Kidney (tissue), 14 donors: ENCODE measurements around the gene COG2. TPM values are rescaled to one million over a fixed set of nuclear protein-coding genes. Genes with fewer than 3 reads are reported as not detected.
"Not testable (repeated sequence)": the region's sequence is repeated elsewhere in the genome, so short reads cannot be mapped to it uniquely, and the experiment has no call there.

ENCODE experiments used
- DNase-seq, 5 donors: peaks; one replicate each; pipeline ENCODE4 v3.0.0-alpha.2; 2013 to 2020
- FAIRE-seq: peaks from 2 replicates; lab custom pipeline; 2012; peaks lifted over from hg19 to GRCh38; lab: Jason Lieb, UNC
- H3K27ac ChIP-seq, 2 donors: one replicate each; pipeline ENCODE4 v1.7.0; 2013; ENCODE audit warnings: low read depth in 2 of 2, low read length in 2 of 2, inconsistent platforms in 1 of 2
- H3K27me3 ChIP-seq: one replicate; pipeline ENCODE4 v1.7.1; 2013; ENCODE audit warnings: low read length, inconsistent platforms; ENCODE audit not compliant: control insufficient read depth, insufficient read depth
- H3K36me3 ChIP-seq, 3 donors: one replicate each; pipeline versions ENCODE4 v1.7.0 to v1.7.1; 2013; ENCODE audit warnings: low read length in 3 of 3, control low read depth in 1 of 3, inconsistent platforms in 1 of 3; ENCODE audit not compliant: insufficient read depth in 3 of 3, control insufficient read depth in 2 of 3
- H3K4me1 ChIP-seq, 3 donors: one replicate each; pipeline versions ENCODE4 v1.7.0 to v1.7.1; 2013; ENCODE audit warnings: low read length in 3 of 3, inconsistent platforms in 1 of 3, low read depth in 1 of 3; ENCODE audit not compliant: control insufficient read depth in 2 of 3, insufficient read depth in 2 of 3
- H3K4me3 ChIP-seq, 3 donors: one replicate each; pipeline versions ENCODE4 v1.7.0 to v1.8.1; 2013; ENCODE audit warnings: low read length in 3 of 3, control low read depth in 1 of 3, inconsistent platforms in 1 of 3
- H3K9ac ChIP-seq, 3 donors: one replicate each; pipeline versions ENCODE4 v1.7.0 to v1.7.1; 2013; ENCODE audit warnings: low read length in 3 of 3, control low read depth in 1 of 3, inconsistent platforms in 1 of 3
- H3K9me3 ChIP-seq, 3 donors: one replicate each; pipeline versions ENCODE4 v1.7.0 to v1.7.1; 2013; ENCODE audit warnings: low read length in 3 of 3, control low read depth in 1 of 3, inconsistent platforms in 1 of 3; ENCODE audit not compliant: control insufficient read depth in 2 of 3, insufficient read depth in 1 of 3
- intact Hi-C: fragments of 100-400 bp; cut with DNase I; formaldehyde crosslinking; loops from one replicate; pipeline ENCODE4 v1.11.1; 2022
- polyA plus RNA-seq: library from polyadenylated mRNA; stranded (reverse); fragments of 350-450 nt; fragmentation: Illumina TruSeq; extraction: RNeasy Lipid Tissue Mini Kit (QIAGEN cat#74804); gene quantifications from one replicate; pipeline ENCODE4 v1.2.3, GENCODE V29; 2014; ENCODE audit warnings: low read depth, low replicate concordance; ENCODE audit not compliant: insufficient read depth
- total RNA-seq: library from RNA; stranded (reverse); fragmentation: NEBNext Ultra II Directional; extraction: Animal tissue kit (Norgen Biotek cat#: 25700); gene quantifications from one replicate; pipeline ENCODE4 v1.2.1, GENCODE V29; 2021
- TF ChIP-seq, protein P1 (sequence below): IDR thresholded peaks from 3 replicates; pipeline ENCODE4 v1.5.1; 2012; ENCODE audit warnings: mild to moderate bottlenecking, moderate library complexity, borderline replicate concordance; ENCODE audit not compliant: insufficient read depth; ENCODE audit errors: extremely low read depth
- donor health status: control.
- donor health status: control.
- donor health status: control.
- donor health status: control.
- donor health status: control.
- donor health status: DM: yes; HTN: yes; CAD: no.
- donor health status: Normal renal cell carcinoma (clear cell type).

Gene COG2
- total and polyA plus RNA-seq, 2 donors from 2014 or later: 17.9 to 30.7 TPM

- no peaks in the 10 kb centered on the region for H3K36me3 ChIP-seq
- no peak overlapping the region for H3K9ac ChIP-seq
- H3K27me3 ChIP-seq: no peaks in the 10 kb centered on the region
- TF ChIP-seq, protein P1, sequence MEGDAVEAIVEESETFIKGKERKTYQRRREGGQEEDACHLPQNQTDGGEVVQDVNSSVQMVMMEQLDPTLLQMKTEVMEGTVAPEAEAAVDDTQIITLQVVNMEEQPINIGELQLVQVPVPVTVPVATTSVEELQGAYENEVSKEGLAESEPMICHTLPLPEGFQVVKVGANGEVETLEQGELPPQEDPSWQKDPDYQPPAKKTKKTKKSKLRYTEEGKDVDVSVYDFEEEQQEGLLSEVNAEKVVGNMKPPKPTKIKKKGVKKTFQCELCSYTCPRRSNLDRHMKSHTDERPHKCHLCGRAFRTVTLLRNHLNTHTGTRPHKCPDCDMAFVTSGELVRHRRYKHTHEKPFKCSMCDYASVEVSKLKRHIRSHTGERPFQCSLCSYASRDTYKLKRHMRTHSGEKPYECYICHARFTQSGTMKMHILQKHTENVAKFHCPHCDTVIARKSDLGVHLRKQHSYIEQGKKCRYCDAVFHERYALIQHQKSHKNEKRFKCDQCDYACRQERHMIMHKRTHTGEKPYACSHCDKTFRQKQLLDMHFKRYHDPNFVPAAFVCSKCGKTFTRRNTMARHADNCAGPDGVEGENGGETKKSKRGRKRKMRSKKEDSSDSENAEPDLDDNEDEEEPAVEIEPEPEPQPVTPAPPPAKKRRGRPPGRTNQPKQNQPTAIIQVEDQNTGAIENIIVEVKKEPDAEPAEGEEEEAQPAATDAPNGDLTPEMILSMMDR: no peak
- FAIRE-seq: no peak
- no peak overlapping the region for H3K4me3 ChIP-seq
- no peak for DNase-seq
- H3K9me3 ChIP-seq: peaks cover 0 to 1% (median 0%) of the 10 kb centered on the region in 3 donors
- no peaks in the 10 kb centered on the region for H3K4me1 ChIP-seq
- no peak overlapping the region for H3K27ac ChIP-seq
- intact Hi-C loops: no loop called here
These were observed 8.0 kb downstream of the COG2 start for GRCh38 chr1:230650300-230650699.

DNA sequence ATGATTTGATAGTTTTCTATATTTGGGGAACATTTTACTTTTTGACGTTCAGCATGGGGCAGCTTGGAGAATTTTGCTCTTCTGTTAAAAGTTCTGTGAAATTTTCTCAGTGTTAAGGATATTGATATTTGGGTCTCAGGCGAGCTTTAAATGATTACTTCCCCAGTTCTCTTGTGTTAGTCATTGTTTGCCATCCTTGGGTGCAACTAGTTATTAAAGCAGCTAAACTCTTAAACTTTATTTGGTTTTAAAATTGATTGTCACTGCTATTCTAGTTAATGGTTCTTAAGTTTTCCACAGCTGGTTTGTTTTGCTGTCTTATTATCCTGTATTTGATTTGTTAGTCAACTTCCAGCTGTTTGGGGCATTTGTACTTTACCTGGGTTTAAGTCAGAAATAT, 9.0 kb downstream of the COG2 start:
- H3K4me1 ChIP-seq: no peaks in the 10 kb centered on the region
- TF ChIP-seq, protein P1: no peak
- no peak overlapping the region for H3K4me3 ChIP-seq
- no peaks in the 10 kb centered on the region for H3K27me3 ChIP-seq
- no peaks in the 10 kb centered on the region for H3K36me3 ChIP-seq
- no peak for DNase-seq
- intact Hi-C loops: no loop called here
- no peak overlapping the region for H3K9ac ChIP-seq
- H3K27ac ChIP-seq: no peak overlapping the region
- no peak for FAIRE-seq
- H3K9me3 ChIP-seq: peaks cover 0 to 1% (median 0%) of the 10 kb centered on the region in 3 donors

DNA sequence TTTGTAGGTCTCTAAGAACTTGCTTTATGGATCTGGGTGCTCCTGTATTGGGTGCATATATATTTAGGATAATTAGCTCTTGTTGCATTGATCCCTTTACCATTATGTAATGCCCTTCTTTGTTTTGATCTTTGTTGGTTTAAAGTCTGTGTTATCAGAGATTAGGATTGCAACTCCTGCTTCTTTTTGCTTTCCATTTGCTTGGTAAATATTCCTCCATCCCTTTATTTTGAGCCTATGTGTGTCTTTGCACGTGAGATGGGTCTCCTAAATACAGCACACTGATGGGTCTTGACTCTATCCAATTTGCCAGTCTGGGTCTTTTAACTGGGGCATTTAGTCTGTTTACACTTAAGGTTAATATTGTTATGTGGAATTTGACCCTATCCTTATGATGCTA, 14.4 kb downstream of the COG2 start:
- intact Hi-C loops, FAIRE-seq: not testable (repeated sequence)

DNA sequence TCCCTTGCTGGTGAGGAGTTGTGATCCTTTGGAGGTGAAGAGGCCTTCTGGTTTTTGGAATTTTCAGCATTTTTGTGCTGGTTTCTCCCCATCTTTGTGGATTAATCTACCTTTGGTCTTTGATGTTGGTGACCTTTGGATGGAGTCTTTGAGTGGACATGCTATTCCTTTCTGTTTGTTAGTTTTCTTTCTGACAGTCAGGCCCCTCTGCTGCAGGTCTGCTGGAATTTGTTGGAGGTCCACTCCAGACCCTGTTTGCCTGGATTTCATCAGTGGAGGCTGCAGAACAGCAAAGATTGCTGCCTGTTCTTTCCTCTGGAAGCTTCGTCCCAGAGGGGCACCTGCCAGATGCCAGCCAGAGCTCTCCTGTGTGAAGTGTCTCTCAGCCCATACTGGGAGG, 15.8 kb downstream of the COG2 start:
- intact Hi-C loops, FAIRE-seq: not testable (repeated sequence)

More for the DNA sequence above, 14.4 kb downstream of the COG2 start:
- not testable (repeated sequence) for H3K27me3 ChIP-seq, H3K27ac ChIP-seq, H3K4me3 ChIP-seq, H3K9me3 ChIP-seq, H3K4me1 ChIP-seq, DNase-seq, H3K9ac ChIP-seq
- H3K36me3 ChIP-seq: peaks cover 3 to 14% (median 9%) of the 10 kb centered on the region in 3 donors

More for the DNA sequence above, 15.8 kb downstream of the COG2 start:
- H3K27ac ChIP-seq, H3K9me3 ChIP-seq, H3K27me3 ChIP-seq, DNase-seq, H3K9ac ChIP-seq, H3K4me1 ChIP-seq, H3K4me3 ChIP-seq: not testable (repeated sequence)
- peaks cover 3 to 14% (median 9%) of the 10 kb centered on the region in 3 donors for H3K36me3 ChIP-seq
